Uterus (tissue), 2 donors: ENCODE data around the gene C1orf74.

Experiments used
- POLR2A ChIP-seq, 2 donors: fragments of 450-650 bp; IDR thresholded peaks; one replicate each; pipeline ENCODE4 v1.6.1; 2016; ENCODE audit warnings: antibody characterized with exemption in 2 of 2, mild to moderate bottlenecking in 1 of 2, moderate library complexity in 1 of 2
- TF ChIP-seq, protein P1 (sequence below), 4 experiments: fragments of 200-600 bp in 2 of 4; fragments of 450-650 bp in 2 of 4; sonication (generic) in 2 of 4; IDR thresholded peaks; one replicate each; pipeline ENCODE4 v1.5.1; 2016 to 2019; ENCODE audit warnings: antibody characterized with exemption in 4 of 4, mild to moderate bottlenecking in 2 of 4, moderate library complexity in 1 of 4

DNA sequence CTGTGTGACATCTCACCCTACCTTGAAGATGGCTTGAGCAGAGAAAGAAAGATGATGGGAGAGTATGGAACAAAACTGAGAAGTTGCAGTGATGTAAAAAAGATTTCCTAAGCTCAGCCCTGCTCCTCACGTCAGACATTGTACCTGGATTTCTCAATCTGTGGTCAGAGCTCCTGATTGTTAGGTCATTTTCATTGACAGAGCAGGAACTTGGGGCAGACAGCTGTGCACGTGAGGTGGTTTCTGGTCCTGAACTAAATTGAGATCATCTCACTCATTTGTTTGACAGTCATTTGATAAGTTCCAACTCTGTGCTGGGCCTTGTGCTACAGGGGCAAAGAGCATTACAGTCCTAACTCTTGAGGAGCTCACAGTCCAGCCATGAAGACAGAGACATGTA is 18.3 kb downstream of the C1orf74 start:
- TF ChIP-seq, protein P1, sequence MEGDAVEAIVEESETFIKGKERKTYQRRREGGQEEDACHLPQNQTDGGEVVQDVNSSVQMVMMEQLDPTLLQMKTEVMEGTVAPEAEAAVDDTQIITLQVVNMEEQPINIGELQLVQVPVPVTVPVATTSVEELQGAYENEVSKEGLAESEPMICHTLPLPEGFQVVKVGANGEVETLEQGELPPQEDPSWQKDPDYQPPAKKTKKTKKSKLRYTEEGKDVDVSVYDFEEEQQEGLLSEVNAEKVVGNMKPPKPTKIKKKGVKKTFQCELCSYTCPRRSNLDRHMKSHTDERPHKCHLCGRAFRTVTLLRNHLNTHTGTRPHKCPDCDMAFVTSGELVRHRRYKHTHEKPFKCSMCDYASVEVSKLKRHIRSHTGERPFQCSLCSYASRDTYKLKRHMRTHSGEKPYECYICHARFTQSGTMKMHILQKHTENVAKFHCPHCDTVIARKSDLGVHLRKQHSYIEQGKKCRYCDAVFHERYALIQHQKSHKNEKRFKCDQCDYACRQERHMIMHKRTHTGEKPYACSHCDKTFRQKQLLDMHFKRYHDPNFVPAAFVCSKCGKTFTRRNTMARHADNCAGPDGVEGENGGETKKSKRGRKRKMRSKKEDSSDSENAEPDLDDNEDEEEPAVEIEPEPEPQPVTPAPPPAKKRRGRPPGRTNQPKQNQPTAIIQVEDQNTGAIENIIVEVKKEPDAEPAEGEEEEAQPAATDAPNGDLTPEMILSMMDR (IDR thresholded peaks at IDR 0.05) = no peak
- TF ChIP-seq POLR2A (IDR thresholded peaks at IDR 0.05) = no peak
